GOT3 (cell line): ENCODE data around the gene PCSK7.
"Not testable (repeated sequence)": the region's sequence is repeated elsewhere in the genome, so short reads cannot be mapped to it uniquely, and the experiment has no call there.

Source experiments
- DNase-seq: peaks from one replicate; lab custom pipeline; 2025; ENCODE audit warnings: mixed read lengths; lab: John Stamatoyannopoulos, UW

Gene PCSK7

DNA sequence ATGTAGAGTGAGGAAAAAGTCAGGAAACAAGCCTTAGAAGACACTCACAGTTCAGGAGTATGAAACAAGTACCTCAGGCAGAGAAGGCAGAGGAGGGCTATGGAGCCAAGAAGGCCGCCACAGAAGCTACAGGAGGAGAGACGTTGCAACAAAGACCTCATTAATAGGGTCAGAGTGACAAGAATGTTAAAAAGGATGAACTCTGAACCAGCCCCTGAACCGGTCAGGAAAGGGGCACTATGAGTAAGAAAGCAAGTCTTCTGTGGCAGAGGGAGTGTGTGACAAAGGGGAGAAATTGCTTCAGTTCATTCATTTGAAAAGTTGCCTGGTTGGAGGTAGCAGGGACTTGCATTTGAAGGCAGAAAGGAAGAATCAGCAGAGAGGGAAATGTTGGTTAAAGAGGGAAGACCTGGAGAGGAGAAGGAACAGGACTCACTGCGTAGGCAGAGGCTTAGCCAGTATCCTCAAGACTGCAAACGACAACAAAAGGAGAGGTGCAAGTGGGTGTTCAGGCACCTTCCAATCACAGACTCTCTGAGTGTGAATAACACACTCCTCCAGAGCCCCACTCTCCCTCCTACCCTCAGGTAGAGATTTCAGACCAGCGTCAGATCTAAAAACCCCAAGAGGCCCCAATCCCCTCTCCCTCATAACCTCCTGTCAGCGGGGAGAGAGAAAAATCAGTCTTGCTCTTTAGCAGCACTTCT, 17.3 kb downstream of the PCSK7 start:
- no peak for DNase-seq

DNA sequence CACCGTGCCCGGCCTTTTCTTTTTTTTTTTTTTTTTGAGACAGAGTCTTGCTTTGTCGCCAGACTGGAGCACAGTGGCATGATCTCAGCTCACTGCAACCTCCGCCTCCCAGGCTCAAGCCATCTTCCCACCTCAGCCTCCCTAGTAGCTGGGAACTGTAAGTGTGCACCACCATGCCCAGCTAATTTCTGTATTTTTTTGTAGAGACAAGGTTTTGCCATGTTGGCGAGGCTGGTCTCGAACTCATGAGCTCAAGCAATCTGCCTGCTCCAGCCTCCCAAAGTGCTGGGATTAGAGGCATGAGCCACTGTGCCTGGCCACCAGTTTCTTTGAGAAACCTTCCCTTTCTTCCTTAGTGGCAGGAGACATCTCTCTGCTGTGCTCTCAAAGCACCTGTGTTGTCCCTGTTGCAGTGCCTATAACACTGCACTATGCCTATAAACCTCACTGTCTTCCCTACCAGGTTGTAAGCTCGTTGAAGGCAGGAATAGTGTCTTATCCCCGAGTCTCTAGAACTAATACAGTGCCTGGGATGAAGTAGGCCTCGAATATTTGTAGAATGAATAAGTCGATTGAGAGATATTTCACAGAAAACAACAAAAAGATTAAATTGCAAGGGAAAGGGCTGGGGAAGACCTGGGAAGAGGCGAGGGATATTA, 19.0 kb downstream of the PCSK7 start:
- DNase-seq: no peak

DNA sequence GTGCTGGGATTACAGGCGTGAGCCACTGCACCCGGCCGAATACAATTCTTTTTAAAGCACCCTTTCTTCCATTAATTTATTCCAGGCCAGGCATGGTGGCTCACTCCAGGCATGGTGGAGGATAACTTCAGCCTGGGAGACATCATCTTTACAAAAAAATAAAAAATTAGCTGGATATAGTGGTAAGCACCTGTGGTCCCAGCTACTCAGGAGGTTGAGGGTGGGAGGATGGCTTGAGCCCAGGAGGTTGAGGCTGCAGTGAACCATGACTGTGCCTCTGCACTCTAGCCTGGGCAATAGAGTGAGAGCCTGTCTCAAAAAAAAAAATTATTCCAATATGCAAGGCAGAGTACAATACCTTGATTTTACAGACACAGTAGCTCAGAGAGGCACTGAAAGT, 21.3 kb downstream of the PCSK7 start:
- DNase-seq: no peak

DNA sequence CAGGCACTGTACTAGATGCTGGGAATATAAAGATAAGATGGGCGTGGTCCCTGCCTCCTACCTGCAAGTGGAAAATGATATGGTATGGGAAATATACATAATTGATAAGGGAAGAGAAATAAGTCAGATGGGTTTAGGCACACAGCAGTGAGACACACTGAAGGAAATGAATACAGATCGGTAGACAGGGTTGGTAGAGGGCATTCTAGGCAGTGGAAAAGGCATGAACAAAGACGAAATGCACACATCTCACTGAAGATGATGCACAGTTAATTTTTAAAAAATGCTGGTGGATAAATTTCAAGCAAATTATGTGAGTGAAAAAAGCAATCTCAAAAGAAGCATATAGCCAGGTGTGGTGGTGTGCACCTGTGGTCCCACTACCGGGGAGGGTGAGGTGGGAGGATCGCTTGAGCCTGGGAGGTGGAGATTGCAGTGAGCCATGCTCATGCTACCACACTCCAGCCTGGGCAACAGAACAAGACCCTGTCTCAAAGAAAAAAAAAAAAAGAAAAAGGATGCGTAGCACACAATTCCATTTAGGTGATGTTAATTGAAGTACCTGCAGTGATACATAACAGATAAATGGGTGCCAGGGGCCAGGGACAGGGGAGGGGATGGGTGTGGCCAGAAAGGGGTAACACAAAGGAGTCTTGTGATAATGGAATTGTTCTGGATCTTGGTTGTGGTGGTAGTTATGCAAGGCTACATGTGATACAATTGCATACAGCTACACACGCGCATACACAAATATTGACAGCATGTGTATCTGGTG, 22.3 kb downstream of the PCSK7 start:
- DNase-seq: not testable (repeated sequence)

DNA sequence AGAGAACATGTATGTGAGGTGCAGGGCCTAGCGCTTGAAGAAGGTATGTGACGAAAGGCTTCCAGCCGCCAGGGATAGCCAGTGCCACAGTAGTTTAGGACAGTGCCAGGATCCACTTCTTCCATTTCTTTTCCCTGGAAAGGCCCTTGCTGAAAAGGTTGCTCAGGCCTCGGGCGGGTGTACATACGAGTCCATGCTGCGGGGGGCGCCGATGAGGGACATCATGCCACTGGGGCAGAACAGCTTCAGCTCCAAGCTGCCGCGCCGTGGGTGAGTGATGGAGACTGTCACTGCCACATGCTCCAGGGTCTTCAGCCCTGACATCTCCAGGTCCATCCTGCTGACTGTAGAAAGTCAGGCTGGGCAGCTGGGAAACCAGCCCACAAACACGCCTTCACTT, 23.2 kb downstream of the PCSK7 start:
- not testable (repeated sequence) for DNase-seq

DNA sequence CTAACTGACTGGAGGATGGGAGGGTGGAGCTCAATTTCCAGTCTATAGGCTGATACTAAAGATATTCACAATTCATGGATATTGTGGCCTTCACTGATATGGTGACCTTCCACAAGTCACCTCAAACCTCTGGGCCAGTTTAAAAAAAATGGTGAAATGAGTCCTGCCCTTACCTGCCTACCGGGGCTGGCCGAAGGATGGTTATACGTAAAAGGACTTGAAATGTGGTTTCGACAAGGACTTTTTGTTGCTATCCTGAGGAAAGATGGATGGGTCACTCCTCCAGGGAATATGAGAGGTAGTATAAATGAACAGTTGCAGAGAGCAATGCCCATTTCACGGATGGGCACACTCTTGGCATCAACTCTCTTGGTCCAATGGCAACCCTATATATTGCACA, 24.4 kb downstream of the PCSK7 start:
- not testable (repeated sequence) for DNase-seq

GRCh38 chr11:117206859-117207258, 25.0 kb downstream of the PCSK7 start:
- DNase-seq: not testable (repeated sequence)

- DNase-seq: not testable (repeated sequence)
Measured at GRCh38 chr11:117206111-117206510, 25.8 kb downstream of the PCSK7 start.

DNA sequence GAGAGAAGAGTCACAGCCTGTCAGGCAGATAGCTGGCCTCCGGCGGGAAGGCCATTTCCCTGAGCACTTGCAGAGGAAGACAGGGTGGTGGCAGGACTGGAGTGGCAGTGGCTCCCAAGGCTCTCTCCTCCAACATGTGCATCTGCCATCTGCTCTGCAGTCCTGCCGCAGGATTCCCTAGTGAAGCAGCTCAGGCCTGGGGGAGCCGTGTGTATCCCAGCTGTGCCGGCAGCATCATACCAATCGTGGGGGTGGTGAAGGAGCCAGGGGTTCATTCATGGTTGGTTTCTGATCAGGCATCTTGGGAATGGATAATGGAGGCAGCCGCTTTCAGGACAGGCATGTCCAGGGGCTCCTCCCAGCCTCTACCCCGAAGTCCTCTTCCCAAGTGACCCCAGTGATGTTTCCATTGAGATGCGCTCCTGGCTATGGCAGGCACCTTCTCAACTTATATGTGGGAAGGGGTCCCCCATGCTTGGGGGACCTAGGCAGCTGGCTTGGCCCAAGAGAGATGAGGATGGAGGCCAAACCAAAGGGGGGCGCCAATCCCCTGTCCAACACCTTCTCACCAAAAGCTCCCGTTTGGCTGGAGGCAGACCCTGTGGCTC, 26.6 kb downstream of the PCSK7 start:
- DNase-seq: no peak

GRCh38 chr11:117204283-117205080, 27.4 kb downstream of the PCSK7 start:
- DNase-seq: no peak

GRCh38 chr11:117203069-117203407, 28.8 kb downstream of the PCSK7 start:
- DNase-seq: no peak

DNA sequence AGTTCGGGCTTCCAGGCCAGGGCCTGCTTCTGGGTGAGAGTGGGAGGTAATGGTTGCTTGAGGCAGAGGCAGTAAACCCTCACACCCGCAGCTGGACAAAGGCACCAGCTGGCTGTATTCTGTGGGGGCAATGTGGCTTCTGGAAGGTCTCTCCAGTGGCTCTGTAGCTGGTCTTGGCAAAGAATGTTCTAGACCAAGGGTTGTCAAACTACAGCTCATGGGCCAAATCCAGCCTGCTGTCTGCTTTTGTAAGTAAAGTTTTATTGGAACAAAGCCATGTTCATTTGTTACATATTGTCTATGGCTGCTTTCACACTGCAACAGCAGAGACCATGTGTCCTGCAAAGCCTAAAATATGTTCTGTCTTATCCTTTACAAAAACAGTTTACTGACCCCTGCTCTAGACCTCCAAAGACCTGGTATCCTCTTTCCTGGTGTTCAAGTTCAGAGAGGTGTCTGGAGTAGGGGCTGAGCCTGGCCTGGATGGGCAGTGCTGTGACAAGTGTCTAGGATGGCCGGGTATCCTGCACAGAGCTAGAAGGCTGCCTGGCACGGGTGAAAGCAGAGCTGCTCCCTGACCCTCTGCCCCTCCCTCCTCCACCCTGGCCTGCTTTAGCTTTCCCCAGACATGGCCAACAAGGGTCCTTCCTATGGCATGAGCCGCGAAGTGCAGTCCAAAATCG, 29.3 kb downstream of the PCSK7 start:
- DNase-seq: no peak

DNA sequence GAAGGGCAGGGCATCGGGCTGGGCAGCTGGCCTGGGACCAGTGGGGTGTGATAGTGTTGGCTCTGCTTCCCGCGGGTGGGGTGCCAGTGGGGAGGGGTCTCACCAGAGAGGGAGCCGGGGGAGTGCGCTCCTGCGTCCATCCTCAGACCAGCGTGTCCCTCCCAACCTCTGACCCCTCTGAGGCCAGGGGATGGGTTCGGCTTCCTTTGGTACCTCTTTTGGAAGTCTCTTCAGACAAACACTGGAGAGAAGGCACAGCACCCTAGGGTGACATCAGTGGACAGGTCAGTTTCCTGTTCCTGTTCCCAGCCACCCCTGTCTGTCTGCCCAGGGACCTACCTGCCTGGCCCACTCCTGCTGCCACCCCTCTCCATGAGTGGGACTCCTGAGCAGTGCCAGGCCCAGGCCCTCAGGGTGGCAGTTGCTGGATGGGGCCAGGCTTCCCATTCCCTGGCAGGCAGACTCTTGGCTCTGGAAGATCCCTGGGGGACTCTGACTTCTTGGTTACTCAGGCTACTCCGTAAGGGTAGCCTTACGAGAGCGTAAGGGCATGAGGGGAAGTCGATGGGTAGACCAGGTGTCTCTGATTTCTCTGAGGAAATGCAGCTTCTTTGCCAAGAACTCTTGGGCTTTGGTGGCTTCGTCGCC, 30.1 kb downstream of the PCSK7 start:
- DNase-seq: no peak

- DNase-seq: no peak
Measured at GRCh38 chr11:117200813-117201657, 30.8 kb downstream of the PCSK7 start.

GRCh38 chr11:117199916-117200812, 31.7 kb downstream of the PCSK7 start:
- DNase-seq: no peak

GRCh38 chr11:117199053-117199915, 32.6 kb downstream of the PCSK7 start, which contains the start of gene TAGLN:
TAGLN (plus strand) TSS chr11:117199370; CDS start chr11:117203014, 3,644 bp downstream.
- no peak for DNase-seq

DNA sequence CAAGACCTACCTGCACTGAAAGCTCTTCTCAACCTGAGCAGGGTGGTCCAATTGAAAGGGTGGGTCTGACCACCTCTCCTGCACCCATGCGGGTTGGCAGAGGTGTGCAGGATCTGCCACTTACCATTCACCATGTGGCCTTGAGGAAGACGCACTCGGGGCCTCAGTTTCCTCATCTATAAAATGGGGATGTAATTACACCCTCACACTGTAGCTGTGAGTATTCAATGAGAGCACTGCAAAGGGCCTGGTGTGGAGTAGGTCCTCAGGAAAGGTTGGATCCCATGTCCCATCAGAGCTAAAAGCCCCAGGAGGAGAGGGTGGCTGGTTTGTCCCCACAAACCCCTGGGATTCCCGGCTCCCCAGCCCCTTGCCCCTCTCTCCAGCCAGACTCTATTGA, 33.3 kb downstream of the PCSK7 start:
- DNase-seq: no peak
